GM18858 (cell line): ENCODE measurements around the gene MRPS35.

Experiments used
- ATAC-seq: cut with Tn5 transposase; IDR thresholded peaks from one replicate; pipeline ENCODE4 v1.9.1; 2021; ENCODE audit not compliant: unreplicated experiment

MRPS35 gene

GRCh38 chr12:27771481-27772327 is 61.1 kb downstream of the MRPS35 start:
- ATAC-seq, result no peak

- ATAC-seq, result no peak
Observed at GRCh38 chr12:27772328-27773049, 61.9 kb downstream of the MRPS35 start.

DNA sequence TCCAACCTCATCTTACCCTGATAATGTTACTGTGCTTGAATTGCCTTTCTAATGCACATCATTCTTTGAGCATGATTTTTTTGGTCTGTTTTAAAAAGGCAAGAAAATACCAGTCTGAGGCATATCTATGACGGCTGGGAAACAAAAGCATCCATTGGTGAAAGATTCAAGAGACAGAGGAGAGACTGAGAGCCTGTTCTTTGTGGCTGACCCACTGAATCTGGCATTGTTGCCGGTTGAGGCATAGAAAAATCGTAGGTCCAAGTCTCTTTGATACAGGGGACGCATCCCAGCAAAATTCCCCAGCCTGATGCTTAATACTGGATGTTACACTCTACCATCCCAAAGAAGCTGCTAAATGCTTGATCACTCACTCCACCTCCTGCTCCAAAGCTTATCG is 66.5 kb downstream of the MRPS35 start:
- ATAC-seq, result no peak

- no peak for ATAC-seq
Observed at GRCh38 chr12:27778206-27778605, 67.6 kb downstream of the MRPS35 start.

GRCh38 chr12:27779416-27779919 is 68.8 kb downstream of the MRPS35 start:
- ATAC-seq, result no peak

DNA sequence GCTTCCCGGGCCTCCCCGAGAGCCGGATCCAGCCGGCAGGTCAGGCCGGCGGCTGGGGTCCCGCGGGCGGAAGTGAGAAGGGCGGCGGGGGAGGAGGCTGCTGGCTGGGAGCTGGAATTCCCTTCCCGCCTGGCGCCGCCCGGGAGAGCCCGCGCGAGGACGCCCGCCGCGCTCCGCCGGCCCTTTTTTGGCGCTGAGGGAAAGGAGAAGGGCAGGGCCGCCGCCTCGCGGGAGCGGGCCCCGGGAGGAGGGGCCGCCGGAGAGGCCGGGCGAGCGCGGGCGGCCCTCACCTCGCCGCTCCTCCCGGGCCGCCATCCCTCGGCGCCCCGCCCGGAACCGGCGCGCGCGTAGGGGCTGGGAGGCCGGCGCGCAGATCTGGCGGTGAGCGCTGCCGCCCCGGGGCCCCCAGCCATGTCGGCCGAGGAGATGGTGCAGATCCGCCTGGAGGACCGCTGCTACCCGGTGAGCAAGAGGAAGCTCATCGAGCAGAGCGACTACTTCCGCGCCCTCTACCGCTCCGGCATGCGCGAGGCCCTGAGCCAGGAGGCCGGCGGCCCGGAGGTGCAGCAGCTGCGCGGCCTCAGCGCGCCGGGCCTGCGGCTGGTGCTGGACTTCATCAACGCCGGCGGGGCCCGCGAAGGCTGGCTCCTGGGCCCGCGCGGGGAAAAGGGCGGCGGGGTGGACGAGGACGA is 69.4 kb downstream of the MRPS35 start, which contains the start of the genes KLHL42 and MANSC4:
KLHL42 (plus strand) TSS at position 314 of the 692 bp plus-strand sequence; CDS start at position 412, 98 bp downstream.
MANSC4 (minus strand) TSS at position 317 of the 692 bp plus-strand sequence. CDS start 8,960 bp downstream, outside the sequence.
- peak; percentile 67 for ATAC-seq

DNA sequence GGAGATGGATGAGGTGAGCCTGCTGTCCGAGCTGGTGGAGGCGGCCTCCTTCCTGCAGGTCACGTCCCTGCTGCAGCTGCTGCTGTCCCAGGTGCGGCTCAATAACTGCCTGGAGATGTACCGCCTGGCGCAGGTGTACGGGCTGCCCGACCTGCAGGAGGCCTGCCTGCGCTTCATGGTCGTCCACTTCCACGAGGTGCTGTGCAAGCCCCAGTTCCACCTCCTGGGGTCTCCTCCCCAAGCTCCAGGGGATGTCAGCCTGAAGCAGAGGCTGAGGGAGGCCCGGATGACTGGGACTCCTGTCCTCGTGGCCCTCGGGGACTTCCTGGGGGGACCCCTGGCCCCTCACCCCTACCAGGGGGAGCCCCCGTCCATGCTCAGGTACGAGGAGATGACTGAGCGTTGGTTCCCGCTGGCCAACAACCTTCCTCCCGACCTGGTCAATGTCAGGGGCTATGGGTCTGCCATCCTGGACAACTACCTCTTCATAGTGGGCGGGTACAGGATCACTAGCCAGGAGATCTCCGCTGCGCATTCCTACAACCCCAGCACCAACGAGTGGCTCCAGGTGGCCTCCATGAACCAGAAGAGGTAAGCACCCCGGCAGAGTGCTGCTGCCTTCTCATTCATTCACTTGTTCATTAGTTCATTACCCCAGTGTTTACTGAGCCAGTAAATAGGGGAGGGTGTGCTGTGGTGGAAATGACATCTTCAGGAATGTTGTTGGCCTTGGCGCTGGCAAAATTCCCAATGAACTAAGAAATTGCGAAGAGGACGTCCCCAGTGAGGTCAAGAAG is 70.2 kb downstream of the MRPS35 start:
- ATAC-seq, result peak; percentile 16

DNA sequence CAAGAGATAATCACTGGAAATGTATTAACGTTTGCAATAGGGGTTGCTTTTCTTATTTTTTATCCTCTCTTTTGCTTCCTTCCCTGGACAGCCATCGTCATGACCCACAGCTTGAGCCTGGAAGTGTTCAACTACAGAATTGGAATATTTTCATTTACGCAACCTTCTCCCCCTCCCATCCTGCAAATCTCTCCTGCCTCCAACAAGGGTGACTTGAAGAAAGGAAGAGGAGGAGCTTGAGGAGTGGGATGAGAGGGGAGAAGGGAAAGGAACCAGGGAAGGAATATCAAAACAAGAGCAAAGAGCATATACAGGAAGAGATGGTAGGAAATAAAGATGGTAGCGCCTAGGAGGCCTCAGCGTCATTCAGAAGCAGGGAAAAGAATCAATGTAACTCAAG is 71.0 kb downstream of the MRPS35 start:
- no peak for ATAC-seq

GRCh38 chr12:27782481-27782880 is 71.8 kb downstream of the MRPS35 start:
- no peak for ATAC-seq

- ATAC-seq, result no peak
Observed at GRCh38 chr12:27785882-27786570, 75.4 kb downstream of the MRPS35 start.

DNA sequence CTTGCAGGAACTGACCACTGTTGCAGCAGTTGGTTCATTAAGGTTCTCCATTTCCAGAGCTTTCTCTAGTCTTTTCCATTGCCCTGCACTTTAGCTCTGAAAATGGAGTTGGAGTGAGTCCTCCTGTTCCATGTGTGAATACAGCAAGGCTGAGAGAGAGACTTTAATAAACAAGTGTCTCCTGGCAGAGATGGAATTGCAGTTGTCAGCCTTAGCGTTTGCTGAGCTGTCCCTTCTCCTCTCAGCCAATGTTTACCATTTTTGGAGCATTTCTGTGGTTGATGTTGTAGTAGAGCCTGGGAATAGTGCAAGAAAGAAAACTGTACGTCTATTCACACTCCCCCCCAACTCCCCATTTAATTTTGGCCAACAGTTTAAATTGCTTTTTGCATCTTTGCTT is 76.9 kb downstream of the MRPS35 start:
- no peak for ATAC-seq

DNA sequence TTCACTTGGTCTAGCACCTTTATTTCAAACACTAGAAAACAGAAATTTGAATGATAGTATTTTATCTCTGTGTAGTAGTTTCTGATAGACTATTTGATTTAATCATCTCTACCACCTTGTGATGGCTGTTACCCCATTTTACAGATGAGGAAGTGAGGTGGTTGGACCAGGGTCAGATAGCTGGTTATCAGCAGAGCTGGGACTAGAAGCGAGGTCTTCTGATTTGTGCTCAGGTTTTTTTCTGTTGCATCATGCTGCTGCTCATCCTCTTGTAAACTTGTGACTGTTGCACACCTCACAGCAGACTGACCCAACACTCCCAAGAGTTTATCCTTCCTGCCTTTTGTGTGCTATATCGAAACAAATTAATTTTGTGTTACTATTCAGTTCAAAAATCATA is 79.5 kb downstream of the MRPS35 start:
- no peak for ATAC-seq

- no peak for ATAC-seq
Observed at GRCh38 chr12:27794818-27795584, 84.4 kb downstream of the MRPS35 start.

- ATAC-seq, result no peak
Observed at GRCh38 chr12:27796128-27796527, 85.5 kb downstream of the MRPS35 start.

DNA sequence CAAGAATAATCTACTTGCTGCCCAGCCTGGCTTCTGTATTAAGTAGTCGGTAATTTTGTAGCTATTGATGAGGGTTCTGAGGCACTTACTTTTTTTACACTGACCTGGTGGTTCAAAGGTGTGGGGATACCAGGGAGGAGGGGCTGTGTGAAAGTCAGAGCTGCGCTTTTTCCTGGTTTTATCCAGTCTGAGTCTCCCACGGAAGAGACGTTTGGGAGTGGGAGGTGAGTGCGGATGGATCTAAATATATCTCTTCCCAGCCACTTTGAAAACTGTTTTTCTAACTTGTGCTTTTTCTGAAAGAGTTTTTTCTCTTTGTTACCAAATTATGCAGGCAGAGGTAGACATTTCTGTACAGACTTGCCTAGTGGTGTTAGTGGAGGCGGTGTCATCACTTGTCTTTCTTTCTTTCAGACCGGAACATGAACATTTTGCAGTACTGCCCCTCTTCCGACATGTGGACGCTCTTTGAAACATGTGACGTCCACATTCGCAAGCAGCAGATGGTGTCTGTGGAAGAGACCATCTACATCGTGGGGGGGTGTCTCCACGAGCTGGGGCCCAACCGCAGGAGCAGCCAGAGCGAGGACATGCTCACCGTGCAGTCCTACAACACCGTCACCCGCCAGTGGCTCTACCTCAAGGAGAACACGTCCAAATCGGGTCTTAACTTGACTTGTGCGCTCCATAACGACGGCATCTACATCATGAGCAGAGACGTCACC is 86.8 kb downstream of the MRPS35 start:
- no peak for ATAC-seq

- no peak for ATAC-seq
Observed at GRCh38 chr12:27800819-27801218, 90.2 kb downstream of the MRPS35 start.

- no peak for ATAC-seq
Observed at GRCh38 chr12:27801630-27802029, 91.0 kb downstream of the MRPS35 start.

GRCh38 chr12:27802511-27802910 is 91.9 kb downstream of the MRPS35 start:
- no peak for ATAC-seq
